Calu3 (cell line): ENCODE data around the gene LRRFIP1. TPM values are rescaled to one million over a fixed set of nuclear protein-coding genes. Genes with fewer than 3 reads are reported as not detected.

Experiments
- BruUV-seq: library from RNA; stranded (reverse); fragments of 400-500 nt; replicated peaks from 2 replicates; lab custom pipeline; 2021; lab: Mats Ljungman, UMichigan
- CTCF ChIA-PET: fragments of 300-600 bp; sonication (Branson Sonifier 250); formaldehyde crosslinking; loops from one replicate; lab custom pipeline; 2022; ENCODE audit warnings: antibody characterized with exemption; lab: Charles Lee
- DNase-seq: peaks from one replicate; pipeline ENCODE4 v3.0.0; 2022
- H3K27ac Mint-ChIP-seq: one replicate; pipeline ENCODE4 v1.8.0; 2022; ENCODE audit warnings: mixed read lengths; ENCODE audit not compliant: unreplicated experiment
- H3K27me3 Mint-ChIP-seq: one replicate; pipeline ENCODE4 v1.8.0; 2022; ENCODE audit warnings: mixed read lengths; ENCODE audit not compliant: unreplicated experiment
- H3K36me3 Mint-ChIP-seq: one replicate; pipeline ENCODE4 v1.8.0; 2022; ENCODE audit warnings: mild to moderate bottlenecking, moderate library complexity, mixed read lengths; ENCODE audit not compliant: insufficient read depth, unreplicated experiment
- H3K4me1 Mint-ChIP-seq: one replicate; pipeline ENCODE4 v1.8.0; 2022; ENCODE audit warnings: mild to moderate bottlenecking, low read depth, mixed read lengths; ENCODE audit not compliant: unreplicated experiment
- H3K4me3 Mint-ChIP-seq: one replicate; pipeline ENCODE4 v1.8.0; 2022; ENCODE audit warnings: mild to moderate bottlenecking, low read depth, moderate library complexity, mixed read lengths; ENCODE audit not compliant: unreplicated experiment
- H3K9me3 Mint-ChIP-seq: one replicate; pipeline ENCODE4 v1.8.0; 2022; ENCODE audit warnings: low read depth, mixed read lengths; ENCODE audit not compliant: unreplicated experiment
- CTCF ChIP-seq: fragments of 200-600 bp; IDR thresholded peaks from one replicate; pipeline ENCODE4 v1.8.0; 2022; ENCODE audit warnings: antibody characterized with exemption; ENCODE audit not compliant: unreplicated experiment
- intact Hi-C: fragments of 100-400 bp; cut with micrococcal nuclease; formaldehyde crosslinking; loops from one replicate; pipeline ENCODE4 v1.10.0; 2022; ENCODE audit not compliant: unreplicated experiment
- total RNA-seq: library from RNA; stranded (reverse); gene quantifications from 2 replicates; pipeline ENCODE4 v1.2.3, GENCODE V29; 2022

The LRRFIP1 gene
- total RNA-seq, 1 experiment from 2014 or later, result 161 TPM

DNA sequence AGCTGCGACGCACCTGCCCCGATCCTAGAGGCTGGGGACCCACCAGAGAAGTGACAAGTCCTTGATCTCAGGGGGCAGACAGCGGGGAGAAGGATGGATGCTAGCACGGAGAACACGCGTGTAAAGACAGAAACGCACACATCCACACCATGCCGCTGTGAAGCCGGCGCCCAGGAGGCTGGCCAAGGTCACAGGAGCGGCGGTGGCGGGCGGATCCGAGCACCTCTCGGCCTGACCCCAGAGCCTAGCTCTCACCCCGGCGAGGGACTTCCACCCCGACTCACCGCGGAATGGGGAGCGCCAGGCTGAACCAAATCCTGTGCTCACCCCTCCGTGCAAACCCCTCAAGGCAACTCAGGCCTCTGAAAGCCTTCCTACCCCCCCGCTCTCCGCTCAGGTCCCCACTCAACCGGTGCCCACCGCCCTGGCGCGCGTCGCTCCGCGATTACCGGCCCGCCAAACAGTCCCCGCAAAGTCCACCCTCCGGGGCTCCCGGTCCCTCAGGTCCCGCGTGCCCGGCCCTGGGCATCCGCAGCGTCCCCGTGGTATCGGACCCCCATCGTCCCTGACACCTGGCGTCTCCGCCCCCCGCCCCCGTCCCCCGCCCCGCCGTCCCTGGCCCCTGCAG is 460 bp upstream of the LRRFIP1 start:
- H3K27ac Mint-ChIP-seq, result no peak overlapping the region
- peak overlapping the region; percentile 40 for H3K4me3 Mint-ChIP-seq
- BruUV-seq, result no TSS peak
- intact Hi-C loops, result no loop called here
- H3K36me3 Mint-ChIP-seq, result no peaks in the 10 kb centered on the region
- CTCF ChIA-PET, result no interaction called here
- no peak for TF ChIP-seq CTCF
- H3K27me3 Mint-ChIP-seq, result peaks cover 88% of the 10 kb centered on the region
- no peaks in the 10 kb centered on the region for H3K9me3 Mint-ChIP-seq
- no peak for DNase-seq
- H3K4me1 Mint-ChIP-seq, result no peaks in the 10 kb centered on the region

GRCh38 chr2:237628247-237629187 is 1.1 kb downstream of the LRRFIP1 start:
- CTCF ChIA-PET, result interaction anchor here (0.7 kb wide), 1 partner anchor 292 kb away, joined by 5 read pairs; no protein-coding TSS in a partner anchor
- TF ChIP-seq CTCF, result no peak
- peak overlapping the region; percentile 40 for H3K4me3 Mint-ChIP-seq
- H3K27me3 Mint-ChIP-seq, result peaks cover 97% of the 10 kb centered on the region
- BruUV-seq, result no TSS peak
- H3K9me3 Mint-ChIP-seq, result no peaks in the 10 kb centered on the region
- DNase-seq, result no peak
- H3K27ac Mint-ChIP-seq, result no peak overlapping the region
- H3K36me3 Mint-ChIP-seq, result no peaks in the 10 kb centered on the region
- no peaks in the 10 kb centered on the region for H3K4me1 Mint-ChIP-seq
- intact Hi-C loops, result no loop called here

- no peak for TF ChIP-seq CTCF
- no peak for DNase-seq
- Mint-ChIP-seq H3K36me3 (no peaks in the 10 kb centered on the region), H3K27me3 (peaks cover 97% of the 10 kb centered on the region), H3K27ac (no peak overlapping the region), H3K9me3 (no peaks in the 10 kb centered on the region), H3K4me1 (no peaks in the 10 kb centered on the region), H3K4me3 (no peak overlapping the region)
- no TSS peak for BruUV-seq
- intact Hi-C loops, result no loop called here
- CTCF ChIA-PET, result no interaction called here
Observed at GRCh38 chr2:237629188-237629534, 1.8 kb downstream of the LRRFIP1 start.

GRCh38 chr2:237629739-237630138 is 2.4 kb downstream of the LRRFIP1 start:
- CTCF ChIA-PET, result no interaction called here
- H3K4me3 Mint-ChIP-seq, result no peak overlapping the region

More at GRCh38 chr2:237629739-237630138, 2.4 kb downstream of the LRRFIP1 start:
- no peak for DNase-seq
- Mint-ChIP-seq H3K9me3 (peaks cover 2% of the 10 kb centered on the region), H3K27me3 (peaks cover 97% of the 10 kb centered on the region), H3K4me1 (no peaks in the 10 kb centered on the region), H3K36me3 (no peaks in the 10 kb centered on the region), H3K27ac (no peak overlapping the region)
- intact Hi-C loops, result no loop called here
- no TSS peak for BruUV-seq
- TF ChIP-seq CTCF, result no peak
